Measurements from ENCODE around the gene NIFK. TPM values are rescaled to one million over a fixed set of nuclear protein-coding genes. Genes with fewer than 3 reads are reported as not detected.

NIFK gene
- total RNA-seq, result 10 to 100 TPM; 30.2 to 31.9 TPM
- 28.3 to 88.7 reads per million in 2 donors for total RNA-seq

DNA sequence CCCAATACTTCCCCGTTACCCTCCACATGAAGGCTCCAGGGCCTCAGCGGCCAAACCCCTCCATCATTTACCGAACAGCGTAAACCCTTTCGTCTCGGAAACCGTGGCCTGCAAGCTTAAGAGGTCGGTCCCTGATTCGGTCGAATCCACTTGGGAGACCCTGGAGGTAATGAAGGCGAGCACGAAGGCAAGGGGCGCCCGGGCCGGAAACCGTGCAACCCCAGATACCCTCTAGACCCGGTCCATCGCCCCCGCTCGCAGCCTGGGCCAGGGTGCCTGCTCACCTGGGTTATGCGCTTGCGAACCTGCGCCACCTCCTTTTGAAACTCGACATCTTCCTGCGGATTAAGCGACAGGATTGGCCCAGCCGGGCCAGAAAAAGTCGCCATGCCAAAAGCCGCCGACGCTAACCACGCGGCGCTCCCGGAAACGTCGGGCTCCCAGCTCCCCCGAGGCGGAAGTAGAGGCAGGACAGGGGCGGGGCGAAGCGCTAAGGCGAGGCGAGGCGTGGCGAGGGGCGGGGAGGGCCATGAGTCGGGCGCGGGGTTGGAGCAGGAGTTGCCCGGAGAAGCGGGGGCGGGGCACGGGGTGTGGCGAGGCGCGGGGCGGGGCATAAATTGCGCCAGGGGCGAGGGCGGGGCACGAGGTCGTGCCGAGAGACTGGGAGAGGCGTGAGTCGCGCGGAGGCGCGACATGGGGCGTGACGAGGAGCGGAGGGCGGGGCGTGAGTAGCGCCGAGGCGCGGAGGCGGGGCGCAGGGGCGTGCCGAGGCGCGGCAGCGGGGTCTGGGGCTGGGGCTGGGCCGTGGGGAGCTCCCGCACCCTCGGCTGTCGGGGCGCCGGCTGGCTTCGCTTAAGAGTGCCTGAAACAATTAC lies at the start of gene NIFK:
Gene NIFK, minus strand, starts transcription at position 414 of the 875 bp plus-strand sequence. Its CDS starts 25 bp downstream, at position 389.
- H3K9me3 ChIP-seq (ENCODE audit: control insufficient read depth, low read length, poor library complexity, severe bottlenecking), result no peaks in the 10 kb centered on the region
- Mint-ChIP-seq H3K4me1 (peaks cover 18% of the 10 kb centered on the region), H3K27me3 (no peaks in the 10 kb centered on the region), H3K27ac (peak within 1 kb of the TSS; percentile 97), H3K4me3 (peak within 1 kb of the TSS; percentile 97), H3K36me3 (ENCODE audit: low read depth) (peaks cover 6% of the 10 kb centered on the region)
- DNase-seq (peak; percentile 99 to 100 (median 100)), ATAC-seq (peak; percentile 92)

GRCh38 chr2:121783180-121783579 lies 46.5 kb upstream of the NIFK start:
- no peak overlapping the region for H3K4me3 Mint-ChIP-seq

DNA sequence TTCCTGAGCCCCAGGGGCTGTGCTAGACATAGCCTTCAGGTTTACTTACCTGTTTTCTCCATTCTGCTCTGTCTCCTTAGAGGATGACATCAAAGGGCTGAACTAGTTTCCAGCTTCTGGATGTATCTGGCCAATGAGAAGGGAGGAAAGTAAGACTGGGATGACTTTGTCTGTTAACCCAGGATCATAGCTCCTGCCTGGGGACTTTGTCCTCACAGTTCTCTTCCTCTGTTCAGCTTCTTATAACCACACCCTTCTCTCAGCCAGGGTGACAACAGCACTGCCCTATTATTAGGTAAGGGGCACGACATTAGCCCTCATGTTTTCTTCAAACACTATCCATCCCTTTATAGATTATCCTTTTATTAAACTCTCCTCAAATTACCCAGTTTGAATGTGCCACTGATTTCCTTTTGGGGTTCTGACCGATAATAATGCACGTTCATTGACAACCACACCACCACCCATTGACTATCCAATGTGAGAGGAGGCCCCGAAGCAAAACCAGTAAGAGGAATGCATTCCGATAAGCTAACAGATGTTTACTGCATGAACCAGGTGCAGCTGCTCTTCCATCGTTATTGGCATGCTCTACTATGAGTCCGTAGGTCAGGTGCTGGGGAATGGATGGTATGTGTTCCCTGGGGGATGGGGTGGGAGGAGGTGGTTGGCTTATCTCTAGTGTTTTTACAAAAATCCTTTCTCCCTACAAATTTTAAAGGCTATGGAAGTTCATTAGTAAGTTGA lies 42.2 kb upstream of the NIFK start:
- H3K9me3 ChIP-seq (ENCODE audit: control insufficient read depth, low read length, poor library complexity, severe bottlenecking), result no peaks in the 10 kb centered on the region
- H3K36me3 Mint-ChIP-seq (ENCODE audit: low read depth), result no peaks in the 10 kb centered on the region
- DNase-seq (no peak), ATAC-seq (no peak)
- no peaks in the 10 kb centered on the region for H3K27me3 Mint-ChIP-seq
- peaks cover 5% of the 10 kb centered on the region for H3K4me1 Mint-ChIP-seq
- H3K4me3 Mint-ChIP-seq, result no peak overlapping the region
- H3K27ac Mint-ChIP-seq, result no peak overlapping the region

More at GRCh38 chr2:121783180-121783579, 46.5 kb upstream of the NIFK start:
- H3K9me3 ChIP-seq (ENCODE audit: control insufficient read depth, low read length, poor library complexity, severe bottlenecking), result no peaks in the 10 kb centered on the region
- ATAC-seq (no peak), DNase-seq (no peak)
- H3K27ac Mint-ChIP-seq, result no peak overlapping the region
- H3K27me3 Mint-ChIP-seq, result peaks cover 13% of the 10 kb centered on the region
- no peaks in the 10 kb centered on the region for H3K36me3 Mint-ChIP-seq (ENCODE audit: low read depth)
- H3K4me1 Mint-ChIP-seq, result no peaks in the 10 kb centered on the region

GRCh38 chr2:121777699-121778058 lies 41.0 kb upstream of the NIFK start:
- H3K36me3 Mint-ChIP-seq (ENCODE audit: low read depth), result no peaks in the 10 kb centered on the region
- H3K4me3 Mint-ChIP-seq, result no peak overlapping the region
- H3K9me3 ChIP-seq (ENCODE audit: control insufficient read depth, low read length, poor library complexity, severe bottlenecking), result no peaks in the 10 kb centered on the region
- ATAC-seq (no peak), DNase-seq (no peak)
- no peak overlapping the region for H3K27ac Mint-ChIP-seq
- no peaks in the 10 kb centered on the region for H3K27me3 Mint-ChIP-seq
- peaks cover 5% of the 10 kb centered on the region for H3K4me1 Mint-ChIP-seq

DNA sequence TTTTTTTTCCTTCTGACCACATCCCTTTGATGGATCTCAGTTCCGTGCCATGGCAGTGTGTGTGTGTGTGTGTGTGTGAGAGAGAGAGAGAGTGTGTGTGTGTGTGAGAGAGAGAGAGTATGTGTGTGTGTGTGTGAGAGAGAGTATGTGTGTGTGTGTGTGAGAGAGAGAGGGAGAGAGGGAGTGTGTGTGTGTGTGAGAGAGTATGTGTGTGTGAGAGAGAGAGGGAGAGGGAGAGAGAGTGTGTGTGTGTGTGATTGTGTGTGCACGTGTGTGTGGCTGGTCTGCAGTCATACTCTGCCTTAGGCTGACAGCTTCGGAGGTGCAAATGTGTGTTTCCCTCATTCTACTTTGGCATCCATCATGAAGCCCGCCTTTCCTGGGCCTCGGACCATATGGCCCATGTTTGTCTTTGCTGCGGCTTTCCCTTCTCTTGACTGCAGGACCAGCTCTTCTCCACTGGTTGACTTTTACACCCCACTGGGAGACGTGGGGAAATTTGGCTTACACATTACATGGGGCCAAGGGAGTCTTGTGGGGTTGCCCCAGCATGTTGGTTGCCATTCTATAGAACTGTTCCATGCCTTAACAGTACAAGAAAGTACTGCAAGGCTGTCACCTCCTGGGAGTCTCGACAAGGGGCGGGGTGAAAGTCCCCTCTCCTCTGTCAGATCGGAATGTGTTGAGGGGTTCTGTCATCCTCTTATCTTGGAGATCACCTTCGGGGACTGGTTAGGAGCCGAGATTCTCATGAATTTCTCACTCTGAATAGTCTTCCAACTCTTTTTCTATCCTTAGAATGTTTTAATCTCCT lies 40.4 kb upstream of the NIFK start:
- H3K27ac Mint-ChIP-seq, result no peak overlapping the region
- ATAC-seq (no peak), DNase-seq (no peak)
- H3K9me3 ChIP-seq (ENCODE audit: control insufficient read depth, low read length, poor library complexity, severe bottlenecking), result no peaks in the 10 kb centered on the region
- H3K4me1 Mint-ChIP-seq, result peaks cover 5% of the 10 kb centered on the region
- H3K36me3 Mint-ChIP-seq (ENCODE audit: low read depth), result no peaks in the 10 kb centered on the region
- no peak overlapping the region for H3K4me3 Mint-ChIP-seq
- no peaks in the 10 kb centered on the region for H3K27me3 Mint-ChIP-seq

DNA sequence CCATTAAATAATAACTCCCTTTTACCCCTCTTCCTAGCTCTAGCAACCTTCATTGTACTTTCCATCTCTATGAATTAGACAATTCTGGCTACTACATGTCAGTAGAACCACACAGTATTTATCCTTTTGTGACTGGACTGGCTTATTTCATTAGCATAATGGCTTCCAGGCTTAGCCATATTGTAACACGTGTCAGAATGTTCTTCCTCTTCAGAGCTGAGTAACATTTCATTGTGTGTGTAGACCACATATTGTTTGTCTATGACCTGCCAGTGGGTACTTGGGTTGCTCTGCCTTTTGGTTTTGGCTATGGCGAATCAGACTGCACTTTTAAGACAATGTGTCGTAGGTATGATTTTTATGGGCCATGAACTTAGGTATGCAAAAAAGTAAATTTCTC lies 39.7 kb upstream of the NIFK start:
- DNase-seq, result no peak
- ATAC-seq, result no peak
- H3K36me3 Mint-ChIP-seq (ENCODE audit: low read depth), result no peaks in the 10 kb centered on the region
- no peaks in the 10 kb centered on the region for H3K27me3 Mint-ChIP-seq
- peaks cover 8% of the 10 kb centered on the region for H3K4me1 Mint-ChIP-seq
- no peaks in the 10 kb centered on the region for H3K9me3 ChIP-seq (ENCODE audit: control insufficient read depth, low read length, poor library complexity, severe bottlenecking)
- H3K27ac Mint-ChIP-seq, result no peak overlapping the region
- no peak overlapping the region for H3K4me3 Mint-ChIP-seq

DNA sequence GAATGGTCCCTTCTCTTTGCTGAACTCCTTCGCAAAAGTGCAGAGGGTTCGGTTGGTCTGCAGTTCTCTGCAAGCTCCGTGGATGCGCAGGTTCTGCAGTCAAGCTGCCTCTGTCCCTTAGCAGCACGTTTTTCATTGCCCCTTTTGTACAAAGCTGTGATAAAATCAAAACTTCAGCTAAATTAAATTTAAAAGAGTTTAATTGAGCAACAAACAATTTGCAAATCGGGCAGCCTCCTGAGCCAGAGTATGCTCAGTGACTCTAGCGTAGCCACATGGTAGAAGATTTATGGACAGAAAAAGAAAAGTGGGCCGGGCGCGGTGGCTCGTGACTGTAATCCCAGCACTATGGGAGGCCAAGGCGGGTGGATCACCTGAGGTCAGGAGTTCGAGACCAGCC lies 37.6 kb upstream of the NIFK start:
- Mint-ChIP-seq H3K27me3 (no peaks in the 10 kb centered on the region), H3K4me1 (peaks cover 10% of the 10 kb centered on the region), H3K27ac (no peak overlapping the region), H3K36me3 (ENCODE audit: low read depth) (no peaks in the 10 kb centered on the region), H3K4me3 (no peak overlapping the region)
- no peaks in the 10 kb centered on the region for H3K9me3 ChIP-seq (ENCODE audit: control insufficient read depth, low read length, poor library complexity, severe bottlenecking)
- ATAC-seq (no peak), DNase-seq (no peak)

- Mint-ChIP-seq H3K36me3 (ENCODE audit: low read depth) (peaks cover 5% of the 10 kb centered on the region), H3K27ac (peak overlapping the region; percentile 59), H3K27me3 (no peaks in the 10 kb centered on the region), H3K4me3 (no peak overlapping the region), H3K4me1 (peaks cover 12% of the 10 kb centered on the region)
- DNase-seq (no peak), ATAC-seq (no peak)
- H3K9me3 ChIP-seq (ENCODE audit: control insufficient read depth, low read length, poor library complexity, severe bottlenecking), result no peaks in the 10 kb centered on the region
Observed at GRCh38 chr2:121771976-121772742, 35.5 kb upstream of the NIFK start.

DNA sequence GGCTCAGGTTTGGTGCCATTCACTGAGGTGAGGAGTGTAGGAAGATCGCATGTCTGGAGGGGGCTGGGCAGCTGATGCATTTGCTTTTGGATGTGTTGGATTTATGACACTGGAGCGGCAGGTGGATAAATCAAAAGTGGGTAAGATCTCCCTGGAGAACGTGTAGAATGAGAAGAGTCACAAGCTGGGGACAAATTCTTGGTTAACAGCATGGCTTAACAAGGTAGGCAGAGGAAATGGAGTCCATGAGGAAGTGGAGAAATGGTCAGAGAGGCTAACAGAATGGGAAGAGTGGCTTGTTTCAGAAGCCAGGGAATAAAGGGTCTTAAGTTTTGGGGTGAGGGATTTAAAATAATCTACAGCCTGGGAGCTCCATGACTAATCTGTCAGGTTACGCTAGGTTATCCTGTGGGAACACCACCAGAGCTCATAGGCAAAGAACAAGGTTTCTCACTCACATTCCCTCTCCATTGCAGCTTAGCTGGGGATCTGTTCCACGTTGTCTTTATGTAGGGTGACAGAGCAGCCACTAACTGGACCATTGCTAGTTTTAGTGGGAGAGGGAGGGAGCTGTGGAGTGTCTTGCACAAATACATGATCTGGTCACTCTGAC lies 31.6 kb upstream of the NIFK start:
- H3K9me3 ChIP-seq (ENCODE audit: control insufficient read depth, low read length, poor library complexity, severe bottlenecking), result no peaks in the 10 kb centered on the region
- Mint-ChIP-seq H3K27ac (peak overlapping the region; percentile 27), H3K4me1 (peaks cover 7% of the 10 kb centered on the region), H3K36me3 (ENCODE audit: low read depth) (peaks cover 8% of the 10 kb centered on the region), H3K27me3 (no peaks in the 10 kb centered on the region), H3K4me3 (no peak overlapping the region)
- no peak for DNase-seq
- no peak for ATAC-seq

DNA sequence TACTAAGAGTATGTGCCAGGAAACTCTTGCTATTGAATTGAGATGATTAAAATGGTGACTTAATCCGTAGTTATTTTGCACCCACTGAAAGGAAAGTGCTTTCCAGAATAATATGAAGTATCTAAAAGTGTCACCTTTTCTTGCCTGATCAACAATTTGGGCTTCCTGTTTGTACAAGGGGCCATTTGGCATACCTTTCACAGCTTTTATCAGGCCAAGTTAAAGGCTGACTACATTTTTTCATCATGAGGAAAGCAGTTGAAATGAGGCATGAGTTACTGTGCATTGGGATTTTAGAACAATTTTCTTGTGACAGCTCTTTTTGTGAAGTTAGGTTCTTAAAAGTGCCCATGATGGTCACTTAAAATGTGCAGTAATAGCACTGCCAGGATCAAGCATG lies 29.9 kb upstream of the NIFK start:
- Mint-ChIP-seq H3K4me3 (no peak overlapping the region), H3K27me3 (no peaks in the 10 kb centered on the region), H3K27ac (no peak overlapping the region), H3K36me3 (ENCODE audit: low read depth) (peaks cover 8% of the 10 kb centered on the region), H3K4me1 (peaks cover 7% of the 10 kb centered on the region)
- DNase-seq (no peak), ATAC-seq (no peak)
- H3K9me3 ChIP-seq (ENCODE audit: control insufficient read depth, low read length, poor library complexity, severe bottlenecking), result no peaks in the 10 kb centered on the region

DNA sequence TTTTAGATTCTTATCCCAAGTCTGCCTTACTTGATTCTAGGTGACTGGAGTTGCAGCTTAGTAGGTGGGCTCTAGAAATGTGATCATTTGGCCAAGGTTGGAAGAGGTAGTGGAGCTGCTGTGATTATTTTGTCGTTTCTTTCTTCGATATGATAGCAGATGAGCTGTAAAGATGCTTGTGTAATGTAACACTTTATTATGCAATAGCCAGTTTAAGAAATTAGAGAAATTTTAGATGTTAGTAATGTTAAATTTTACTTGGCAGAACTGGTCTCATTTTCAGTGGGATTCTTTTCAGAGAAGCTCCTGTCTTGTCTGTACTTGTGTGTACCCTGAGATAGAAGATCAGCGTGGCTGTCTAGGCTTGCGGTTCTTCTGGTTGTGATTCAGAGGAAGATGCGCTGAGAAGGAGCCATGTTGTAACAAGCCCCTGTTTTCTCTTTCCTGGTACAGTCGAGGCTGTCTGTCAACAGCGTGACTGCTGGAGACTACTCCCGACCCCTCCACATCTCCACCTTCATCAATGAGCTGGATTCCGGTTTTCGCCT lies 28.1 kb upstream of the NIFK start:
- no peaks in the 10 kb centered on the region for H3K27me3 Mint-ChIP-seq
- peak overlapping the region; percentile 2 for H3K27ac Mint-ChIP-seq
- peaks cover 2% of the 10 kb centered on the region for H3K4me1 Mint-ChIP-seq
- DNase-seq (no peak), ATAC-seq (no peak)
- H3K4me3 Mint-ChIP-seq, result no peak overlapping the region
- H3K9me3 ChIP-seq (ENCODE audit: control insufficient read depth, low read length, poor library complexity, severe bottlenecking), result no peaks in the 10 kb centered on the region
- H3K36me3 Mint-ChIP-seq (ENCODE audit: low read depth), result peaks cover 8% of the 10 kb centered on the region
